Stimulated activated CD8-positive, alpha-beta memory T cell treated with anti-CD3 and anti-CD28 coated beads, Interleukin-15, amount 100 ng/mL, for 24 hours (primary cell): ENCODE data around the gene ARHGAP42.

ENCODE experiments used
- DNase-seq: peaks from one replicate; pipeline ENCODE4 v3.0.0-alpha.2; 2020; ENCODE audit warnings: low read depth

The ARHGAP42 gene

DNA sequence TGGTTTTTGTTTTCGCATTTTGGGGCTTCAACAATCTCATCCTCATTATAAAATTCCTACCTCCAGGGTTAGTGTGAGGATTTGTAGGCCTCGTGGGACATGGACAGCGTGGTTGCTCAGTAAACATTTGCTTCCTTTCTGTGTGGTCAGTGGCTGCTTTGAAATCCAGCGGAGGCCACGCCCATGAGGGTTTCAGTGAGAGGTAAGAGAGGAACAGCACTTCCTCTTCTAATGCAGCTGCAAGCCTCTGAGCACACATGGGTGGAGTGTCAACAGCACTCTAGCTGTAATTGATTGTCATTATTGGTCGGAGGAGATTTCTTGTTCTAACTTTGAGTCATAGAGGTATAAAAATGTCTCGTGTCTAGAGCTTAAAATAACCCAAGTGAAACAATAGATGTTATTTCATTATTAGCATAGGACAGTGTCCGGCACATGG is 6.0 kb upstream of the ARHGAP42 start:
- DNase-seq, result no peak

DNA sequence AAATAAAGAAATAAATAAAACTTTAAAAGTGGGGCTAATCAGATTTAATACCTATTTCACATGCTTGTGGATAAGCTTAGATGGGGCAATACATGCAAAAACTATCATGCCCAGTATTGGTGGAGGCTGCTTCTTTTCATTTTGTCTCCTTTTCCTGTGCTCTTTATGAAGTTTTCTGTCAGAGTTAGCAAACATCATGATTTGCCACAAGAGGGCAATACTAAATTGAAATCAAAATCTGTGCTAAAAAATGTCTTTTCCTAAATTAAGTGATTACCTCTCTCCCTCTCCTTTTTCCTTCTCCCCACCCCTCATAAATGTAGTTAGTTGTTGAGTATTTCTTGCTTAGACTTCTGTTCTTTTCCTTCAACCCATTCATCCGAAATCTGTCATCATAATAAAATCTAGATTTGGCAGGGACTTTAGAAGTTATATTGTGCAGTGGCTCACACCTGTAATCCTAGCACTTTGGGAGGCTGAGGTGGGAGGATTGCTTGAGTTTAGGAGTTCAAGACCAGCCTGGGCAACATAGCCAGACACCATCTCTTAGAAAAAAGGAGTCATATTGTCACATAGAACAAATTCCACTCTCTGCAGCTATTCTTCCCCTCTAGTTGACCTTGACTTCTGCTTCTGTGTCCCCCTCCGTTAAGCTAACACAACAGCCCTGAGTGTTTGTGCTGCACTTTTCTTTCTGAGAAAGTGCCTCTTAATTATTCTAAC is 4.7 kb upstream of the ARHGAP42 start:
- no peak for DNase-seq

DNA sequence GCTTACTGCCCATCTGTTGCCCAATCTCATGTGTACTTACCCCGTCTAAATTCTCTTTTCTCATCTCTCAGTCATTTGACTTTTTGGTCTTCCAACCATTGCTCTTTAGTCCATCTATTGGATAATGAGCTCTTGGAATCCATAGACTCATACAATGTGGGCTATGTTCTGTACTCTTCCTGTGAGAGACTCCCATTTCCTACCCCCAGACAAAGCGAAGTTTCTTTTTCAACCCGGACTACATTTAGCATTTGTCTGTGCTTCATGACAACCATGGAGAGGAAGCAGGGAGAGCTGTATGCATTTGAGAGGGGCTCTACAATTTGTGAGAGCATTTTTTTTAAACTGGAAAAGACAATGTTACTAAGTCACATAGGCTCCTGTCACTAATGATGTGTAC is 4.0 kb upstream of the ARHGAP42 start:
- DNase-seq, result no peak

DNA sequence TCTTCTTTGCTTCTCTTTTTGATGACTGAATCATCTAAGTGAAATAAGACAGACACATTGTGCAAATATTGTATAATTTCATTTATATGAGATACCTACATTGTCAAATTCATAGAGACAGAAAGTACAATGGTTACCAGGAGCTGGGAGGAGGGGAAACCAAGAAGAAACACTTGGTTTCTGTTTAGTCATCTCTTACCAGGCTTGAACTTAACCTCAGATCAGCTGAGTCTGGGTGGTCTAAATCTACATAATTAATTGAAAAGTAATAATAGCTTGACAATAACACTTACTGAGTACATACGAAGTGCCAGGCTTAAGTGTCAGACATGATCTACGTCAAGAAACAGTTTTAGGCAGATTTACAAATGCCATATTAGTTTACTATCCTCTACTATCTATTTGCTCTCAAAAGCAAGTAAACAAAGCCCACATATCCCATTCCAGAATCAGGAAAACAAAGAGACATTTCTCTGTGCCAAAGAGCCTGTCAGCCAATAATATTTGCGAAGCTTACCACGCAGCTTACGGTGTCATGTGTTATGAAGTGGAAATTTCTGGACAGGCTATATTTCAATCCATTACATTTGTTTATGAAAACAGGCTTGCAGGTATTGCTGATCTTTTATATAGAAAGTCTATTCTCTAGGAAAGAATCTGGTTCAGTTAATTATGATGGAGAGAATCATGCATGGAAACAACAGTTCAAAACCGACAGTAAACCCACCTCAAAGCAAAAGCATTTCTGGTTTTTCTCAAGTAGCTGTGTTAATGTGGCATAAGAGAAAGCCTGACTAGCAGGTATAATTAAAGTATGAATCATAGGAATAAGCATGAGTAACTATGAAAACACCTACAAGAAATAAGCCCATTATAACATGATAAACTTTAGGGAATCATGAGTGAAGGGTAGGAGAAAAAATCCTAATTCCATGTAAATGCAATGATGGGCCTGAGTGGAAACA is 2.7 kb upstream of the ARHGAP42 start:
- DNase-seq, result no peak

DNA sequence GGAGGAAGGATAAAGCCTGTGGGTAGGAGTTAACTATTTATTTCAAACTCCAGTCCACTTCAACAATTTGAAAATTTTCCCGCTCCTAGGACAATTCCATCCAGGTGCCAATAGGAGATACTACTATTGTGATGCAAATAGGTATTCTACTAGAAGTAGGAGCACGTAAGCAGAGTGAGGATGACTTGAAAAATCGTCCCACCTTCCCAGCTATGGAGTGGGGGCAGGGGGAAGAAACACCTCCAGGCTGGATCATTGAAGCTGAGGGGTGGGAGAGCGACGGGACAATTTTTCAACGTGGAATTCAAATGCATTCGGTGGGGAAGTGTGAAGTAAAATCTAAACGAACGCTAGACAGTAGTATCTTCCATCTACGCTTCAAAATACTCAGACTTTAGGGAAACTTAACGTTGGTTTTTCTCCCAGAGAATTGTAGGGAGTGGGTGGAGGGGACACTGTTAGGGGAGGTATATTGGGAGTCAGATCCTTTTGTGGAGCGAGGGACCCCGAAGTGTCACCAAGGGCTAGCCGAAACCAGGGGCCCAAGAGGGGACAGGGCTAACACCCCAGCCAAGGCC is 523 bp upstream of the ARHGAP42 start:
- no peak for DNase-seq

DNA sequence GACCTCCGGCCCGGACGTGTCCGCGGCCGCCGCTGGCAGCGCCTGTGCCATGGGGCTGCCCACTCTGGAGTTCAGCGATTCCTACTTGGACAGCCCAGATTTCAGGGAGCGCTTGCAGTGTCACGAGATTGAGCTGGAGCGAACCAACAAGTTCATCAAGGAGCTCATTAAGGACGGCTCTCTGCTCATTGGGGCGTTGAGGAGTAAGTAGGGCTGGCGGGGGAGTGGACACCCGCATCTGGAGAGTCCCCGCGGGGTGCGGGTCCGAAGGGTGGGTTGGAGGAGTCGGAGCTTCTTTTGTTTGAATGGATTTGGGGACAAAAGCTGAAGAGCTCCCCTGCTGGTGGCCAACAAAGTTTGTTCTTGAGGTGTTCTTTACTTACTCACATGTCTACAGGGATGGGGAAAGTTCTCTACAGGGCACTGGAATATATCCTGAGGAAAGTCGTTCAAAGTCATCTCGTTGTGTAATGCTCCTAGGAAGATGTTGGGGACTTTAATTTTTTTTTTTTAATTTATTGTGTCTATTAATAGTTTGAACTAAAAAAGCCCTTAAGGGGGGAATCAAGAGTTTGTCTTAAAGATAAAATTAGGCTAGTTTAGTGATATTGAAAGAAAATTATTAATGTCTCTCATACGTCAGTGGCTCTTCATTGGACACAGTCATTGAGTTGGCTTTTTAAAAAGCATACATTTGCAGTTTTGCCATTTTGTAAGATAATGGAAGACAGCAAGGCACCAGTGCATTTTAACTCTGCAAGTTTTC is 725 bp downstream of the ARHGAP42 start:
- DNase-seq, result no peak

DNA sequence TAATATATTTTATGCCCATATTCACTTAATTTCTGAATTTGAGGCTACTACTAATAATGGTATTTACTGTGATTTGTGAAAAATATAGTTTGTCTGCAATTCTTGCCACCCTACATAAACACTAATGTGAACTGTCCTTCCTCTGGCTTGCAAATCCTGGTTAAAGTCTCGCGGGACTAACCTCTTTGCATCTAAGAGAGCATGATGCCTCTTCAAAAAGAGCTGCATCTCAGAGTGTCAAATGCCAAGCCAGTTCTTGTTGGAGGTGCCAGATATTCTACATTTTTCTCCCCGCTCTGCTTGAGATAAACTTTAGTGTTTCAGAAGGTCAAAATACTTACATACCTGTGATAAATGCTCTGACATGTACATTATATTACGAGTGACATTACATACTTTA is 2.1 kb downstream of the ARHGAP42 start:
- DNase-seq, result no peak

DNA sequence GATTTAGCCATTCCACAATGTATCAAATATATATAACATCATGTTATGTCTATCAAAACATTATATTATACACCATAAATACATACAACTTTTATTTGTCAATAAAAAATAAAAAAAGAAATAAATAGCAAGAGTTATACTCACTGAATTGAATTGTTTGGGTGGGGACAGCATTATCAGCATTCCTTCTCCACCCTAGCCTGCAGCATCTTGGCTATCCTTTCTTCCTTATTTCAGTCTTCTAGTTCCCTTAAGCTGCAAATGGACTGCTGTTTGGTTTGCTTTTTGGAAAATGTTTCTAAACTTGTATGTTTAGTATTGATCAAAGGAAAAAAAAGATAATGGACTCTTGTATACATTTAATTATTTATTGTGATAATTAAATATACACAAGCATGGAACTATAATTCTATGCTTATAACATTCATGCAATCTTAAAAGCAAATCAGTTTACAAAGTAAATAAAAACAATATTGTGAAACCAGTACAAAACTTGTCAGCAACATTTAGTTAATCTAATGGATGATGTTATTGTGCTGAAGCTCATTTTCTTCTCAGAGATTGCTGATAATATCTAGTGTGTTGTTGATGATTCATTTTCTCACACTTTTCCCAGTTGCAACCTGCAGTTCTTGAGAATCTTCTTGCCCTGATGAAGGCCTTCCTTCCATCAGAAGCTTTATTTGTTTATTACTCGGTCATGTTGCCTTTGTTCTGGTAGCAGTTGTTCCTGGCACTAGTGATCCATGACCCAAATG is 5.0 kb downstream of the ARHGAP42 start:
- DNase-seq, result no peak

DNA sequence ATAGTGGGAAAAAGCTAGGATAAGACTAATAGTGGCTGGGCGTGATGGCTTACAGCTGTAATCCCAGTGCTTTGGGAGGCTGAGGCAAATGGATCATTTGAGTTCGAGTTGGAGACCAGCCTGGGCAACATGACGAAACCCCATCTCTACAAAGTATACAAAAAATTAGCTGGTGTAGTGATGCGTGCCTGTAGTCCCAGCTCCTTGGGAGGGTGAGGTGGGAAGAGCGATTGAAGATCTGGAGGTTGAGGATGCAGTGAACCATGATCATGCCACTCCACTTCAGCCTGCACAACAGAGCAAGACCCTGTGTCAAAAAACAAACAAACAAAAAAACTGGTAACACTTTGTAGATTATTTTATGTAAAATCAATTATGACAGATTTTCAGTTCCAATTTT is 8.8 kb downstream of the ARHGAP42 start:
- no peak for DNase-seq

DNA sequence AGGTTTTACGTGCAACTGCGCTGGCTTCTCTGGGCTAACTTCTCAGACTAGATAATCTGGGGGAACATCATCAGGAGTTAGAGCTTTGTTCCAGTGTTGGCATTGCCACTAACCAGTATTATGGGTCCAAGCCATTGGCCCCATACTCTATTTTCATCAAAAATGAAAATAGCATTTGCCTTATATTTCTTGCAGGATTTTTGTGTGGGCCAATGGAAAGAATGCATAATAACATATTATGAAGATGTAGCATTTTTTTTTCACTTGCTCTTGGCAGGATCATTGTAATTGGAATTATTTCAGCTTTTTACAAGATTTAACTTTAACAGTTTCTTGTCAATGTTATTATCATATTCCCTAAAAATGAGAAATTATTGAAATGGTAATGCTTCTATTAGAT is 16.1 kb downstream of the ARHGAP42 start:
- DNase-seq, result no peak

DNA sequence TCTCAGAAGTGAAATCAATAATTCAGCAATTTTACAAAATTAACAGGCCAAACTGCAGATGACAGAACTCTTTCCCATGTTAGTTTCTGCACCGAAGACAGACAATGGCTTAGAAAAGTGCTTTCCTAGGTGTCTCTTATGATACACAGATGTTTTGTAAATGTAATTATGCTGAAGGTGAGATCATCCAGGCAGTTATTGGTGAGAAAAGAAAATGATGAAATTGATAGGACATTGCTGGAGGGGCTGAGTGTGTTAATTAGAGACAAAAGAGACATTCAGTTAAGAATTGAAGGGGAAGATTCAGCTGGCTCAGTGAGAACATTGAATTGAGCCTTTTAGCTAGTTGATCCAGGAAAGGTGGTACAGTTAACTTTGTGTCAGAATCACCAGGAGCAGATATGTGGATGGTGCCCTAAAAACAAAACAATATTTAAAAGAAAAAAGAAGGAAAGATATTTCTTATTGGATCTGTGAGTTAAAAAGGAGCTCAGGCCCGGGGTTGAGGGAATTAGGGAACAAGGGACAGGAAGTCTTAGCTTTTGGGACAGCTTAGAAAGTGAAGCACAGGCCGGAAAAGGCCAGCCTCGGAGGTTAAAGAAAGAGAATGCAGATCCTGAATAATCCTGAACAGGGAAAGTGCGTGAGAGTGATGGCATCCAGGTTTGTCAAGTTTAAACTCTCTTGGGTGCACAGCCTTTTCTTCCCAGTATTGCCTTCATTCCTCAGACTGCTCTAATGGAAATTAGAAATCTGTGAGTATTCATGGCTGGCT is 16.9 kb downstream of the ARHGAP42 start:
- no peak for DNase-seq

DNA sequence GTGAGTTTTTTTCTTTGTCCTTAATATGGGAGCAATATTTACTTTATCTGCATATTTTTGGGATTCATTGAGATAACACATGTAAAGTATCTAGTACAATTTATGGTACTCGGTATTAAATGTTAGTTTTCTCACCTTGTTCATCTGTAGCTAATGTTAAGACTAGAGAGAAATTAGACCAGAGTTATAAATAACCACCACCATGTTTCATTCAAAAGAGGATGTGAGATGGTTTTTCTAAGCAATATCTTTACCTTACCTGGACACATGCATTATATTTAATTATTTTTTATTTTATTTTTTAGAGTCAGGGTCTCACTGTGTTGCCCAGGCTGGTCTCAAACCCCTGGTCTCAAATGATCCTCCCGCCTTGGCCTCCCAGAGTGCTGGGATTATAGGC is 18.4 kb downstream of the ARHGAP42 start:
- DNase-seq, result no peak

DNA sequence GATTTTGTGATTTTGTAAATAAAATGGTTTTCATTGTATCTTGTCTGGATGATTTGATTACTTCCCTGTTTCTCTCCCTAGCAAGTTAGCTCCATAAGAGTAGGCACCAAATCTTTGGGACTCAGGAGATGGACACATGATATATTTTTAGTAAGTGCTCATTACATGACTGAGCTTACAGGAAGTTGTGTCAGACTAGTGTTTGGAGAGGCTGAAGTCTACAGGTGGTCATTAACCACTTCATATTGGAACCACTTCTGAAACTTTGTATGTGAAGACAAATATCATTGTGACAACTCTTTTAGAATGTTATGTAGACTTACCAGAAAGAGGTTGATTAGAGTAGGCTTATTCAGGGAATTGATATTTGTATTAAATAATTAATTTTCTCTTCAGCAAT is 19.1 kb downstream of the ARHGAP42 start:
- no peak for DNase-seq

DNA sequence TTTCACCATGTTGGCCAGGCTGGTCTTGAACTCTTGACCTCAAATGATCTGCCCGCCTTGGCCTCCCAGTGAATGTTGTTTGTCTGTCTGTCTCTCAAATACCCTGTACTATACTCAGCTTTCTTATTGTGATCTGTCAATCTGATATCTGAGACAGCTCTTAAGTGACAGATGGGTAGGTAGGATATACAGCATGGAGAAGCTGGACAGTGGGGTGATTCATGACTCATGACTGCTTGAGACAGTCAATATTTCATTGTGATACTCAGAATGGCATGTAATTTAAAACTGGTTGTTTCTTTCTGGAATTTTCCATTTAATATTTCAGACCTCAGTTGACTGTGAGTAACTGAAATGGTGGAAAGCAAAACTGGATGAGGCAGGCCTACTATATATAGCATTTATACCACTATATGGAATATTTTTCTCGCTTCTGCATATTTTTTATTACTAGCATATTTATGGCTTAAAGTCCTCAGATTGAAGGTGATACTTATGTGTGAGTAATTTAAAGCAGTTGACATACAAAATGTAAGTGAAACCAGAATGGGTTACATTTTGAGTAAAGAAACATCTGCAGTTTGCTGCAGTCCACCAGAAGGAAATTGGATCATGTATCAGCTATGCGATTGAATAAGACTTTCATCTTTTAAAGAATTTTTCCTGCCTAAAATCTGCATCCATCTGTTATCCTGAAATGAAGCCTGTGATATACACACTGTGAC is 22.3 kb downstream of the ARHGAP42 start:
- DNase-seq, result no peak

DNA sequence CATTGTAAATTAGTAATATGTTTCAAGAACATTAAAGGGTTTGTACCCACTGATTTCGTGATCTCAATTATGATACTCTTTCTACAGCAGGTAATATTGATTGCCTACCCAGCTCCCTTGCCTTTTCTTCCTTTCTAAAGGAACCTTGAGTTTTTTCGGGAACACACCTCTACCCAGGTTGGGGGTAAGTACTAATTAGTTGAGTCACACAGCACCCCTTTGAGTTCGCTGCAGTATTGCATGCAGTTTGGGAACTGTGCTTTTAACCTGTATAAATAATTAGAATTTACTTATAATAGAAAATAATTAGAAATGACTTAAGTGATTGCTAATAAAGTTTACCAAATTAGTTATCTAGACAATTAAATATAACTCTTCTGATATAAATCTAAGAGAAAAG is 24.9 kb downstream of the ARHGAP42 start:
- no peak for DNase-seq

DNA sequence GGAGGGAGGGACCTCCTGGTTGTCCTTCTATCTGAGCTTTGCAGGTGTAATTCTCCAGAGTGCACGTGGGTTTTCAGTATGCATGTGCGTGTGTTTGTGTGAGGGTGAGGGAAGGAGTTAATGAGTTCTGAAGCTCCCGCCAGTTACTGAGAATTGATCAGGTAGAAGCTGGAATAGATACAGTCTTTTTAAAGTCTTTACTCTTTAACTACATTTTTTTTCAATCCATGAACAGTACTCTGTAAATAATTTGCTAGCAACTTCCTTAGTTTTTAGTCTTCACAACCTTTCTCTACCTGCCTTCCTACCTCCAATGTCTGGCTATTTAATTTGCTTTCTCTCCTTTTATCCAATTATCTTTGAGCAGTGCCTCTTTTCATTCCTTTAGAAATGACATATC is 25.5 kb downstream of the ARHGAP42 start:
- DNase-seq, result no peak

DNA sequence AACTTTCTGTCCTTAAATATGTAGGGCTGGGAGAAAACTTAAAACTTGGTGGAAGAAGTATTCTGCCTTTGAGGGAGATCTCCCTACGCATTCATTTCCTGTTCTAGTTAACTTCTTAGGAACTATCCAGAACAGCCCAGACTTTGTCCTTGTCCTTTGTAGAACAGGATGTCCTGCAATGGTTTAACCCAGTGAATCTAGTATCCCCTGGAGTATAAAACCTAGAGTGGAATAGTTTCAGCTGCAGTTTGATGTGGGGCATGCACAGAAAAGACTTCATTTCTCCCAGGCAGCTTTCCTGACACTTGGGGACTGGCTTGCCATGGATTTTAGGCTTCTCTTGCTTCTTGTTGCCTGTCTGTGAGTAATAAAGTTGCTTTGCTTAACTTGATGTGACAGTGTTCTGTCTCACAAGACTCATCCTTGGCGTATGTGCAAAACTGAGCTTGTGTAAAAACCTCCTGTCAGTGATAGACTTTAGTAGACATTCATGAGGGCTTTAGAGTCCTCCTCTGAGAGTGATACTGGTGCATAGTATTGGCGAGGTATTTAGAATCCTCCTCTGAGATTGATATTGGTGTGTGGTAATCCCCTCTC is 28.2 kb downstream of the ARHGAP42 start:
- DNase-seq, result no peak

DNA sequence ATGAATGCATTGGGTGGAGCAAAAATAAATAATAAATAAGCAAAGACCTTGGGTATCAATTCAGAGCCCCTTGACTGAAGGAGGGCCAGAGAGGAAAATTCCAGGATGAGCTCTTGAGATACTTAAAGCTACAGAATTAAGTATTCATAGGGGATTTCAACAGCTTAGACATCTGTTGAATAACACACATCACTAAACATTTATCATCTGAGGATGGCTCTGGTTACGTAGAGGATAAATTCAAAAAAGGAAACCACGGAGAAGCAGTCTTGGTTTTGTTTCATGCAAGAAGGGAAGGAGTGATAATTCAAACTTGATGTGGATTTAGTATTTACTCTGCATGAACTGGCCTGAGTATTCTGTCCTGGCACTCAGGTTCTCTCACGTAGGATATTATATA is 29.8 kb downstream of the ARHGAP42 start:
- DNase-seq, result no peak

DNA sequence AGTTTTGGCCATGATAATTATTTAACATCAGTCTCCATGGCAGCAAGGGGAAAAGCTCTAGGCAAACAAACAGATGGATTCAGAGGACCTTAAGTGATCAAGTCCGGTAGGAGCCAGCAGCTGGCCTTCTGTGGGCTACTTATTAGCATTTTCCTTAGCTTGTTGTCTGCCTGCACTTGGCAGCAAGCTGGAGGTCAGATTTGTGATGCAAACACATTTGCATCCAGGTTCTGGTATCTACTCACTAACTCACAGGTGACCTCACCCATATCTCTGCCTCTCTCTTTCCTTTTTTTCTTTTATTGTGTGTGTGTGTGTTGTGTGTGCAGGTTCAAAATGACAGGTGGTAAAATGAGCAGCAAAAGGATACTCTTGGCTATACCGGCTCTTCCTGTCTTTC is 32.3 kb downstream of the ARHGAP42 start:
- DNase-seq, result no peak

DNA sequence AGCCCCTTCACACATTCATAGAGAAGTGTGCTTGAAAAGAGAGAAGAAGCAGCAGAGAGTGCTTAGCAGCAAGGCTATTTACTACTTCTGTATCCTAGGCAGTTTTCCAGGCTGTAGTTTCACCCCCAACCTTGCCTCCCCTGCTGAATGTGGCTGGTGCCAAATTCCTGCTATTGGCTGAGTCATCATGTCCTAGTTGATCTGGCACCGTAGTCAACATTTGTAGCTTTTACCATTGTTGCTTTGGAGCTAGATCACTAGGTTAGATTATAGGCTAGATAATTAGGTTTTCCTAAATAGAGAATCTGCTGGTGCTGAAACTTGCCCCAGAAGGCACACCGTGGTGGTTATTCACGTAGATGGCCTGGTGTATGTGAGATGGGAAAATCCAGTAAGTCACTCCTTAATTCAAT is 32.7 kb downstream of the ARHGAP42 start:
- DNase-seq, result no peak
